GM12878 (cell line): ENCODE measurements around the gene PARP8. TPM values are rescaled to one million over a fixed set of nuclear protein-coding genes. Genes with fewer than 3 reads are reported as not detected.

Experiments
- ATAC-seq: fragments of 200-7000 bp; cut with Tn5 transposase; 3 replicates; pipeline ENCODE4 v1.9.1; 2020; ENCODE audit warnings: mild to moderate bottlenecking, moderate library complexity
- BruUV-seq: library from RNA; stranded (reverse); fragments of 400-500 nt; replicated peaks from 2 replicates; lab custom pipeline; 2021; lab: Mats Ljungman, UMichigan
- CTCF ChIA-PET: fragments of 300-600 bp; sonication (Branson Sonifier 250); formaldehyde crosslinking; extraction: SDS; loops from one replicate; lab custom pipeline; 2021; ENCODE audit warnings: inconsistent platforms; lab: Yijun Ruan, JAX
- POLR2A ChIA-PET: fragments of 350-600 bp; formaldehyde crosslinking; extraction: SDS; loops from one replicate; lab custom pipeline; 2021; ENCODE audit warnings: inconsistent platforms; lab: Charles Lee
- RAD21 ChIA-PET: fragments of 300-600 bp; sonication (Branson Sonifier 250); formaldehyde crosslinking; loops from one replicate; lab custom pipeline; 2023; ENCODE audit warnings: antibody characterized with exemption; ENCODE audit not compliant: unreplicated experiment; lab: Charles Lee
- SMC1A ChIA-PET: fragments of 300-600 bp; sonication (Branson Sonifier 250); formaldehyde crosslinking; loops from one replicate; lab custom pipeline; 2023; ENCODE audit not compliant: unreplicated experiment, uncharacterized antibody; lab: Charles Lee
- DNase-seq: peaks from one replicate; pipeline ENCODE4 v3.0.0-alpha.2; 2011; ENCODE audit warnings: low read depth, low spot score
- FAIRE-seq: peaks from 3 replicates; lab custom pipeline; 2011; peaks lifted over from hg19 to GRCh38; lab: Jason Lieb, UNC
- H2AFZ ChIP-seq: 2 replicates; pipeline ENCODE4 v1.6.0; 2011; ENCODE audit warnings: low read depth, low read length, control low read depth; ENCODE audit not compliant: control insufficient read depth
- H3K27ac ChIP-seq: 2 replicates; pipeline ENCODE4 v1.5.1; 2011; ENCODE audit warnings: control low read depth; ENCODE audit not compliant: control insufficient read depth, insufficient read depth
- H3K27me3 ChIP-seq, 2 experiments: replicated peaks in 1 of 2; 2 replicates each; pipeline versions ENCODE4 v1.6.0 to v1.6.1; 2011; ENCODE audit warnings: low read length in 1 of 2; ENCODE audit not compliant: control insufficient read depth in 2 of 2, insufficient read depth in 2 of 2
- H3K36me3 ChIP-seq, 2 experiments: 2 replicates each; pipeline ENCODE4 v1.5.1; 2011; ENCODE audit warnings: low read length in 1 of 2; ENCODE audit not compliant: control insufficient read depth in 2 of 2, insufficient read depth in 2 of 2
- H3K4me1 ChIP-seq: 2 replicates; pipeline ENCODE4 v1.6.1; 2011; ENCODE audit warnings: mild to moderate bottlenecking, low read length, moderate library complexity, mixed read lengths; ENCODE audit not compliant: control insufficient read depth, insufficient read depth
- H3K4me2 ChIP-seq: 2 replicates; pipeline ENCODE4 v1.6.0; 2011; ENCODE audit warnings: control low read depth; ENCODE audit not compliant: control insufficient read depth, insufficient read depth
- H3K4me3 ChIP-seq: fragments of 200-600 bp; sonication (generic); 2 replicates; pipeline ENCODE4 v1.5.1; 2016
- H3K79me2 ChIP-seq: 2 replicates; pipeline ENCODE4 v1.6.0; 2011; ENCODE audit warnings: low read length; ENCODE audit not compliant: control insufficient read depth, insufficient read depth
- H3K9ac ChIP-seq: 2 replicates; pipeline ENCODE4 v1.8.0; 2011; ENCODE audit warnings: low read length, control low read depth, mixed read lengths; ENCODE audit not compliant: control insufficient read depth, insufficient read depth
- H3K9me3 ChIP-seq: replicated peaks from 3 replicates; pipeline ENCODE4 v1.5.1; 2011; ENCODE audit warnings: mild to moderate bottlenecking, low read length; ENCODE audit not compliant: control insufficient read depth, insufficient read depth
- H4K20me1 ChIP-seq: 2 replicates; pipeline ENCODE4 v1.6.0; 2011; ENCODE audit not compliant: control insufficient read depth, insufficient read depth
- BMI1 ChIP-seq: fragments of 450-650 bp; IDR thresholded peaks from 2 replicates; pipeline ENCODE4 v1.6.1; 2016; ENCODE audit warnings: mild to moderate bottlenecking, moderate library complexity, borderline replicate concordance
- GABPA ChIP-seq: IDR thresholded peaks from 2 replicates; pipeline ENCODE4 v1.6.1; 2014; ENCODE audit warnings: antibody characterized with exemption, low read depth, mild to moderate bottlenecking, inconsistent platforms
- JUND ChIP-seq: IDR thresholded peaks from 2 replicates; pipeline ENCODE4 v1.6.1; 2012; ENCODE audit warnings: low read depth, mild to moderate bottlenecking, low read length, improper control_type of control experiment, moderate library complexity
- KLF5 ChIP-seq: fragments of 450-650 bp; IDR thresholded peaks from 2 replicates; pipeline ENCODE4 v1.6.1; 2014; ENCODE audit warnings: mild to moderate bottlenecking; ENCODE audit not compliant: partially characterized antibody
- NBN ChIP-seq: fragments of 450-650 bp; IDR thresholded peaks from 2 replicates; pipeline ENCODE4 v1.6.1; 2016
- NRF1 ChIP-seq: conservative IDR thresholded peaks from 2 replicates; pipeline ENCODE4 v1.6.1; 2011; ENCODE audit warnings: mild to moderate bottlenecking, low read depth, low read length, improper control_type of control experiment
- RB1 ChIP-seq: fragments of 450-650 bp; formaldehyde crosslinking; IDR thresholded peaks from 2 replicates; pipeline ENCODE4 v1.6.1; 2017; ENCODE audit warnings: mild to moderate bottlenecking, borderline replicate concordance
- STAT3 ChIP-seq: IDR thresholded peaks from 2 replicates; pipeline ENCODE4 v1.6.1; 2011; ENCODE audit warnings: low read depth, low read length, improper control_type of control experiment
- TBL1XR1 ChIP-seq: IDR thresholded peaks from 2 replicates; pipeline ENCODE4 v1.6.1; 2012; ENCODE audit warnings: low read depth, low read length, improper control_type of control experiment
- ZNF24 ChIP-seq: fragments of 450-650 bp; IDR thresholded peaks from 2 replicates; pipeline ENCODE4 v1.6.1; 2017; ENCODE audit warnings: antibody characterized with exemption, mild to moderate bottlenecking
- WGBS: methylation state at CpG from one replicate; pipeline ENCODE4 v1.1.6; 2016; ENCODE audit warnings: low lambda C conversion rate; ENCODE audit not compliant: insufficient replicate concordance, insufficient coverage; ENCODE audit errors: missing lambda C conversion rate; 5-methylcytosine and 5-hydroxymethylcytosine counted together
- in situ Hi-C: fragments of 300-500 bp; cut with MboI; formaldehyde crosslinking; loops from 9 replicates; pipeline ENCODE4 v1.14.3; 2018; ENCODE audit warnings: mixed read lengths
- intact Hi-C: fragments of 100-400 bp; cut with micrococcal nuclease; formaldehyde crosslinking; loops from one replicate; pipeline ENCODE4 v1.14.2; 2022; ENCODE audit not compliant: unreplicated experiment
- polyA plus RNA-seq, 11 experiments: library from polyadenylated mRNA; depleted of rRNA in 4 of 11; unstranded in 6 of 11; stranded (reverse) in 5 of 11; fragments of >200 nt; fragmentation: Nextera tagmentation in 4 of 11; fragmentation: Illumina TruSeq in 1 of 11; extraction: Ambion mirVana in 4 of 11; extraction: Trizol in 1 of 11; gene quantifications; 1 replicate in 1 of 11; 2 replicates in 10 of 11; pipeline versions ENCODE4 v1.2.1 to v1.2.3, GENCODE V29; 2011 to 2016; ENCODE audit warnings: inconsistent platforms in 2 of 11, missing spikeins in 2 of 11, low read depth in 1 of 11
- total RNA-seq, 4 experiments: library from RNA; depleted of rRNA in 3 of 4; stranded (reverse); fragments of >200 nt in 3 of 4; fragmentation: Illumina TruSeq in 1 of 4; extraction: Trizol in 1 of 4; gene quantifications; 2 replicates each; pipeline versions ENCODE4 v1.2.1 to v1.2.3, GENCODE V29; 2013 to 2021
- TF ChIP-seq, protein P1 (sequence below): IDR thresholded peaks from 2 replicates; pipeline ENCODE4 v1.6.1; 2012; ENCODE audit warnings: improper control_type of control experiment, low read depth, low read length; ENCODE audit not compliant: insufficient replicate concordance
- TF ChIP-seq, protein P2 (sequence below): fragments of 450-650 bp; IDR thresholded peaks from 2 replicates; pipeline ENCODE4 v1.6.1; 2016; ENCODE audit warnings: mild to moderate bottlenecking, moderate library complexity, borderline replicate concordance
- TF ChIP-seq, protein P3 (sequence below): fragments of 450-650 bp; IDR thresholded peaks from 2 replicates; pipeline ENCODE4 v1.6.1; 2018; ENCODE audit warnings: mild to moderate bottlenecking, low read depth, moderate library complexity; ENCODE audit not compliant: partially characterized antibody

PARP8 gene
- total and polyA plus RNA-seq, 10 of the 15 experiments (the other 5 are each of a cell fraction or from before 2014, with no cell fraction given): 9.1 to 65.2 (median 20.6) TPM

DNA sequence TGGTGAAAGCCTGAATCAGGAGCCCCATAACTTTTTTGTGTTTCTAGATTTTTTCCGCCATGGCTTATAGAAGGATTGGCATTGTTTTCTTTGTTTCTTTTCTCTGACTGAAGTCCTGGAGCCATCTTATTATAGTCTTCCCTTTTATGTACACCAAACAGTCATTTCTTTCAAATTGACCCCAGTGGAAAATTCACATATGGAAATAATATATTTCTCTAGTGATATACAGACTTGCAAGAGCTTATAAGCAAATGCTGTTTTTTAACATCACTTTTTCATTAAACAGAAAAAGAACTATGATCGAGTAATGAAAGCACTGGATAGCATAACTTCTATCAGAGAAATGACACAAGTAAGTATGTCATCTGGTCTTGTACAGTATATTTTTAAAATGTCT, 155.6 kb downstream of the PARP8 start:
- H3K4me3 ChIP-seq: no peak overlapping the region
- H3K4me2 ChIP-seq: no peak overlapping the region
- peaks cover 0 to 8% of the 10 kb centered on the region in 2 experiments; a peak in 3 of 4 replicates for H3K36me3 ChIP-seq
- WGBS: 97% methylated on average over 2 of the region's 2 CpGs
- no peak overlapping the region for H2AFZ ChIP-seq
- no peaks in the 10 kb centered on the region for H3K27me3 ChIP-seq
- SMC1A ChIA-PET: interaction anchor here (0.6 to 0.9 kb wide), 2 partner anchors 18 to 341 kb away, joined by 3 to 4 read pairs; no protein-coding TSS in a partner anchor
- H4K20me1 ChIP-seq: no peaks in the 10 kb centered on the region
- no TSS peak for BruUV-seq
- in situ Hi-C loops (no loop called here), intact Hi-C loops (no loop called here)
- RAD21 ChIA-PET: no interaction called here
- no peaks in the 10 kb centered on the region for H3K79me2 ChIP-seq
- H3K9ac ChIP-seq: no peak overlapping the region
- no peaks in the 10 kb centered on the region for H3K4me1 ChIP-seq
- no peaks in the 10 kb centered on the region for H3K9me3 ChIP-seq
- TF ChIP-seq RB1 (no peak), BMI1 (no peak), JUND (no peak), NBN (no peak), NRF1 (no peak), GABPA (no peak), KLF5 (no peak), STAT3 (no peak), ZNF24 (no peak), TBL1XR1 (no peak)
- TF ChIP-seq, protein P1, sequence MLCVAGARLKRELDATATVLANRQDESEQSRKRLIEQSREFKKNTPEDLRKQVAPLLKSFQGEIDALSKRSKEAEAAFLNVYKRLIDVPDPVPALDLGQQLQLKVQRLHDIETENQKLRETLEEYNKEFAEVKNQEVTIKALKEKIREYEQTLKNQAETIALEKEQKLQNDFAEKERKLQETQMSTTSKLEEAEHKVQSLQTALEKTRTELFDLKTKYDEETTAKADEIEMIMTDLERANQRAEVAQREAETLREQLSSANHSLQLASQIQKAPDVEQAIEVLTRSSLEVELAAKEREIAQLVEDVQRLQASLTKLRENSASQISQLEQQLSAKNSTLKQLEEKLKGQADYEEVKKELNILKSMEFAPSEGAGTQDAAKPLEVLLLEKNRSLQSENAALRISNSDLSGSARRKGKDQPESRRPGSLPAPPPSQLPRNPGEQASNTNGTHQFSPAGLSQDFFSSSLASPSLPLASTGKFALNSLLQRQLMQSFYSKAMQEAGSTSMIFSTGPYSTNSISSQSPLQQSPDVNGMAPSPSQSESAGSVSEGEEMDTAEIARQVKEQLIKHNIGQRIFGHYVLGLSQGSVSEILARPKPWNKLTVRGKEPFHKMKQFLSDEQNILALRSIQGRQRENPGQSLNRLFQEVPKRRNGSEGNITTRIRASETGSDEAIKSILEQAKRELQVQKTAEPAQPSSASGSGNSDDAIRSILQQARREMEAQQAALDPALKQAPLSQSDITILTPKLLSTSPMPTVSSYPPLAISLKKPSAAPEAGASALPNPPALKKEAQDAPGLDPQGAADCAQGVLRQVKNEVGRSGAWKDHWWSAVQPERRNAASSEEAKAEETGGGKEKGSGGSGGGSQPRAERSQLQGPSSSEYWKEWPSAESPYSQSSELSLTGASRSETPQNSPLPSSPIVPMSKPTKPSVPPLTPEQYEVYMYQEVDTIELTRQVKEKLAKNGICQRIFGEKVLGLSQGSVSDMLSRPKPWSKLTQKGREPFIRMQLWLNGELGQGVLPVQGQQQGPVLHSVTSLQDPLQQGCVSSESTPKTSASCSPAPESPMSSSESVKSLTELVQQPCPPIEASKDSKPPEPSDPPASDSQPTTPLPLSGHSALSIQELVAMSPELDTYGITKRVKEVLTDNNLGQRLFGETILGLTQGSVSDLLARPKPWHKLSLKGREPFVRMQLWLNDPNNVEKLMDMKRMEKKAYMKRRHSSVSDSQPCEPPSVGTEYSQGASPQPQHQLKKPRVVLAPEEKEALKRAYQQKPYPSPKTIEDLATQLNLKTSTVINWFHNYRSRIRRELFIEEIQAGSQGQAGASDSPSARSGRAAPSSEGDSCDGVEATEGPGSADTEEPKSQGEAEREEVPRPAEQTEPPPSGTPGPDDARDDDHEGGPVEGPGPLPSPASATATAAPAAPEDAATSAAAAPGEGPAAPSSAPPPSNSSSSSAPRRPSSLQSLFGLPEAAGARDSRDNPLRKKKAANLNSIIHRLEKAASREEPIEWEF: no peak
- TF ChIP-seq, protein P2, sequence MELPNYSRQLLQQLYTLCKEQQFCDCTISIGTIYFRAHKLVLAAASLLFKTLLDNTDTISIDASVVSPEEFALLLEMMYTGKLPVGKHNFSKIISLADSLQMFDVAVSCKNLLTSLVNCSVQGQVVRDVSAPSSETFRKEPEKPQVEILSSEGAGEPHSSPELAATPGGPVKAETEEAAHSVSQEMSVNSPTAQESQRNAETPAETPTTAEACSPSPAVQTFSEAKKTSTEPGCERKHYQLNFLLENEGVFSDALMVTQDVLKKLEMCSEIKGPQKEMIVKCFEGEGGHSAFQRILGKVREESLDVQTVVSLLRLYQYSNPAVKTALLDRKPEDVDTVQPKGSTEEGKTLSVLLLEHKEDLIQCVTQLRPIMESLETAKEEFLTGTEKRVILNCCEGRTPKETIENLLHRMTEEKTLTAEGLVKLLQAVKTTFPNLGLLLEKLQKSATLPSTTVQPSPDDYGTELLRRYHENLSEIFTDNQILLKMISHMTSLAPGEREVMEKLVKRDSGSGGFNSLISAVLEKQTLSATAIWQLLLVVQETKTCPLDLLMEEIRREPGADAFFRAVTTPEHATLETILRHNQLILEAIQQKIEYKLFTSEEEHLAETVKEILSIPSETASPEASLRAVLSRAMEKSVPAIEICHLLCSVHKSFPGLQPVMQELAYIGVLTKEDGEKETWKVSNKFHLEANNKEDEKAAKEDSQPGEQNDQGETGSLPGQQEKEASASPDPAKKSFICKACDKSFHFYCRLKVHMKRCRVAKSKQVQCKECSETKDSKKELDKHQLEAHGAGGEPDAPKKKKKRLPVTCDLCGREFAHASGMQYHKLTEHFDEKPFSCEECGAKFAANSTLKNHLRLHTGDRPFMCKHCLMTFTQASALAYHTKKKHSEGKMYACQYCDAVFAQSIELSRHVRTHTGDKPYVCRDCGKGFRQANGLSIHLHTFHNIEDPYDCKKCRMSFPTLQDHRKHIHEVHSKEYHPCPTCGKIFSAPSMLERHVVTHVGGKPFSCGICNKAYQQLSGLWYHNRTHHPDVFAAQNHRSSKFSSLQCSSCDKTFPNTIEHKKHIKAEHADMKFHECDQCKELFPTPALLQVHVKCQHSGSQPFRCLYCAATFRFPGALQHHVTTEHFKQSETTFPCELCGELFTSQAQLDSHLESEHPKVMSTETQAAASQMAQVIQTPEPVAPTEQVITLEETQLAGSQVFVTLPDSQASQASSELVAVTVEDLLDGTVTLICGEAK: no peak
- TF ChIP-seq, protein P3, sequence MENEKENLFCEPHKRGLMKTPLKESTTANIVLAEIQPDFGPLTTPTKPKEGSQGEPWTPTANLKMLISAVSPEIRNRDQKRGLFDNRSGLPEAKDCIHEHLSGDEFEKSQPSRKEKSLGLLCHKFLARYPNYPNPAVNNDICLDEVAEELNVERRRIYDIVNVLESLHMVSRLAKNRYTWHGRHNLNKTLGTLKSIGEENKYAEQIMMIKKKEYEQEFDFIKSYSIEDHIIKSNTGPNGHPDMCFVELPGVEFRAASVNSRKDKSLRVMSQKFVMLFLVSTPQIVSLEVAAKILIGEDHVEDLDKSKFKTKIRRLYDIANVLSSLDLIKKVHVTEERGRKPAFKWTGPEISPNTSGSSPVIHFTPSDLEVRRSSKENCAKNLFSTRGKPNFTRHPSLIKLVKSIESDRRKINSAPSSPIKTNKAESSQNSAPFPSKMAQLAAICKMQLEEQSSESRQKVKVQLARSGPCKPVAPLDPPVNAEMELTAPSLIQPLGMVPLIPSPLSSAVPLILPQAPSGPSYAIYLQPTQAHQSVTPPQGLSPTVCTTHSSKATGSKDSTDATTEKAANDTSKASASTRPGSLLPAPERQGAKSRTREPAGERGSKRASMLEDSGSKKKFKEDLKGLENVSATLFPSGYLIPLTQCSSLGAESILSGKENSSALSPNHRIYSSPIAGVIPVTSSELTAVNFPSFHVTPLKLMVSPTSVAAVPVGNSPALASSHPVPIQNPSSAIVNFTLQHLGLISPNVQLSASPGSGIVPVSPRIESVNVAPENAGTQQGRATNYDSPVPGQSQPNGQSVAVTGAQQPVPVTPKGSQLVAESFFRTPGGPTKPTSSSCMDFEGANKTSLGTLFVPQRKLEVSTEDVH: no peak
- no peak for DNase-seq
- FAIRE-seq: no peak
- CTCF ChIA-PET: no interaction called here
- no peak for ATAC-seq
- POLR2A ChIA-PET: no interaction called here
- H3K27ac ChIP-seq: no peak overlapping the region
